ENCODE data around the gene DNAJB1. TPM values are rescaled to one million over a fixed set of nuclear protein-coding genes. Genes with fewer than 3 reads are reported as not detected.

Gene DNAJB1
- total RNA-seq, 4 donors from 2014 or later, result 45.9 to 104 (median 66.3) TPM

- no peak for TF ChIP-seq CTCF (IDR thresholded peaks at IDR 0.05; ENCODE audit: low read depth)
These were observed 38.5 kb upstream of the DNAJB1 start for GRCh38 chr19:14556662-14557188.

- TF ChIP-seq CTCF (IDR thresholded peaks at IDR 0.05; ENCODE audit: low read depth), result no peak
These were observed 37.9 kb upstream of the DNAJB1 start for GRCh38 chr19:14555918-14556661.

- TF ChIP-seq CTCF (IDR thresholded peaks at IDR 0.05; ENCODE audit: low read depth), result no peak
These were observed 36.2 kb upstream of the DNAJB1 start for GRCh38 chr19:14554382-14554812.

GRCh38 chr19:14553939-14554243 lies 35.7 kb upstream of the DNAJB1 start:
- TF ChIP-seq CTCF (IDR thresholded peaks at IDR 0.05; ENCODE audit: low read depth), result no peak

GRCh38 chr19:14553042-14553938 lies 35.1 kb upstream of the DNAJB1 start:
- no peak for TF ChIP-seq CTCF (IDR thresholded peaks at IDR 0.05; ENCODE audit: low read depth)

GRCh38 chr19:14550201-14550754 lies 32.1 kb upstream of the DNAJB1 start:
- no peak for TF ChIP-seq CTCF (IDR thresholded peaks at IDR 0.05; ENCODE audit: low read depth)

GRCh38 chr19:14545716-14546082 lies 27.5 kb upstream of the DNAJB1 start:
- TF ChIP-seq CTCF (IDR thresholded peaks at IDR 0.05; ENCODE audit: low read depth), result no peak
